Mesenteric fat pad (tissue), 1 donor: Measurements from ENCODE around the gene TUB. TPM values are rescaled to one million over a fixed set of nuclear protein-coding genes. Genes with fewer than 3 reads are reported as not detected.

Source experiments
- DNase-seq: peaks from one replicate; pipeline ENCODE4 v3.0.0-alpha.2; 2020; ENCODE audit warnings: low spot score
- total RNA-seq: library from RNA; stranded (reverse); fragmentation: NEBNext Ultra II Directional; extraction: Animal tissue kit (Norgen Biotek cat#: 25700); gene quantifications from one replicate; pipeline ENCODE4 v1.2.1, GENCODE V29; 2021
- donor health status: DM: yes; HTN: yes; CAD: no.

TUB gene
- total RNA-seq, 1 donor from 2014 or later = 5.9 TPM

DNA sequence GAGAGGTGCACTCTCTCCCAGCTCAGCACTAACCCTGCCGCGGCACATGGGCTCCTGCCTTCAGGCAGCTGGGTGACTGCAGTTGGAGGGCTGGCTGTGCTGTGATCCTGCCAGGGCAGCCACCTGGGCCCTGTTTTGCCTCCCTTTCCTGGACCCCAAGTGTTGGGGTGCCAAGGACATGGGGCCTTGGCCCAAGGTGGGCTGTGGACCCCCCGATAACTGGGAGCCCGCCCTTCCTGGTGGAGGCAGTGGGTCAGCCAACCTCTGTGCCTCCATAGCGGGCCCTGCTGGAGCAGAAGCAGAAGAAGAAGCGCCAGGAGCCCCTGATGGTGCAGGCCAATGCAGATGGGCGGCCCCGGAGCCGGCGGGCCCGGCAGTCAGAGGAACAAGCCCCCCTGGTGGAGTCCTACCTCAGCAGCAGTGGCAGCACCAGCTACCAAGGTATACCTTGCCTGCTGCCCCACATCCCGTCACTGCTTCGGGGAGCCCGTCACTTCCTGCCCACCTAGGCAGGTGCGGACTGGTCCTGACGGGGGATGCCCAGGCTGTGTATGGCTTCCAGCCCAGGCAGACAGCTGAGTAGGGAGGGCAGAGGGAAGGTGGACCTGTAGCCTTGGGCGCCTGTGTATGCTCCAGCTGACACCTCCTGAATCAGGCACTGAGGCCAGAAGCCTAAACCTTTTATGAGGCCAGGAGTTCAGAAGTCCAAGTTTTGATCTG is 8.9 kb downstream of the TUB start:
- DNase-seq = peak; percentile 78

DNA sequence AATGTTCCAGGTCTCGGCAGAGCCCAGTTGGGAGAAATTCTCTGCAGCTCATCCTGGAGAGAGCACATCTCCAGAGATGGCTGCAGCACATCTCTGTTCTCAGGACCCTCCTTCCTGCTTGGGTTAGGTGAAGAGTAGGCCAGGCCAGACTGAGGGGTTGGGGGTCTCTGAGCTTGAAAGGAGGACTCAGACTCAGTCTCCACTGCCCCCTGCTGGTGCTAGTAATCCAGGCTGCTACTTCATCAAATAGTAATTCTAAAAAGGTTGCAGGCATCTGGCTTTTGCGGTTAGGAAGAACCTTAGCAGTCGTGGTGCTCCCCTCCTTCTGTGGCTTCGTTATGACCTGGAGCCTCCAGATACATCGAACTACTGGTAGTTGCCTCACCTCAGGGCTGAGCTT is 9.7 kb downstream of the TUB start:
- peak; percentile 59 for DNase-seq

DNA sequence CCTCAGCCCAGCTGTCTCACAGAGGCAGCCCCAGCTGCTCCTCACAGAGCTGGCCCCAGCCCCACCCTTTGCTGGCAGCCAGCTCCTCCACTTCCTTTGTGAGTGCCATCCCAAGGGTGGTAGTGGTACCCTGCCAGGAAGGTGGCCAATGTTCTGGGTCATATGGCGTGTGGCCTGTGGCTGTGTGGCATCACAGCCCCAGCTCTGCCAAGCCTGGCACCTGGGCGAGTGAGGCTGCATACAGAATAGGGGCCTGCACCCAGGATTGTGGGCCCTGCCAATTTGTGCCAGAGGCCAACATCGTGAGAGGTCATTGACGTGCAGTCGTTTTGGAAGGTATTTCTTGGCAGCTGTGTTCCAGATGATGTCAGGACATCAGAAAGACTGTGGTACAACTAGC is 10.7 kb downstream of the TUB start:
- DNase-seq = peak; percentile 71

- peak; percentile 55 for DNase-seq
These were observed 11.8 kb downstream of the TUB start for GRCh38 chr11:8092587-8093424.

- peak; percentile 74 for DNase-seq
These were observed 13.0 kb downstream of the TUB start for GRCh38 chr11:8093931-8094575.

- DNase-seq = peak; percentile 49
These were observed 13.6 kb downstream of the TUB start for GRCh38 chr11:8094656-8095055.

DNA sequence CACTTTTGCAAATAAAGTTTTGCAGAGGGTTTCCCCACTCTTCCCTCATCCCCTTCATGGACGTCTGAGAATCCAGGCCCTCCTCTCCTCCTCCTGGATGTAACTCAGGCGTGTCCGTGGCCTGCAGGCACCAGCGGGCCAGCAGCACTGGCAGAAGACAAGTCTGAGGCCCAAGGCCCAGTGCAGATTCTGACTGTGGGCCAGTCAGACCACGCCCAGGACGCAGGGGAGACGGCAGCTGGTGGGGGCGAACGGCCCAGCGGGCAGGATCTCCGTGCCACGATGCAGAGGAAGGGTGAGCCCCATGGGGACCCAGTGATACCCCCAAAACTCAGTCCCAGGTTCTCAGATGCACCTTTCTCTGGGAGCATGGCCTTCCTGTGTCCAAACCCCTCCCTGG is 14.4 kb downstream of the TUB start:
- peak; percentile 73 for DNase-seq

DNA sequence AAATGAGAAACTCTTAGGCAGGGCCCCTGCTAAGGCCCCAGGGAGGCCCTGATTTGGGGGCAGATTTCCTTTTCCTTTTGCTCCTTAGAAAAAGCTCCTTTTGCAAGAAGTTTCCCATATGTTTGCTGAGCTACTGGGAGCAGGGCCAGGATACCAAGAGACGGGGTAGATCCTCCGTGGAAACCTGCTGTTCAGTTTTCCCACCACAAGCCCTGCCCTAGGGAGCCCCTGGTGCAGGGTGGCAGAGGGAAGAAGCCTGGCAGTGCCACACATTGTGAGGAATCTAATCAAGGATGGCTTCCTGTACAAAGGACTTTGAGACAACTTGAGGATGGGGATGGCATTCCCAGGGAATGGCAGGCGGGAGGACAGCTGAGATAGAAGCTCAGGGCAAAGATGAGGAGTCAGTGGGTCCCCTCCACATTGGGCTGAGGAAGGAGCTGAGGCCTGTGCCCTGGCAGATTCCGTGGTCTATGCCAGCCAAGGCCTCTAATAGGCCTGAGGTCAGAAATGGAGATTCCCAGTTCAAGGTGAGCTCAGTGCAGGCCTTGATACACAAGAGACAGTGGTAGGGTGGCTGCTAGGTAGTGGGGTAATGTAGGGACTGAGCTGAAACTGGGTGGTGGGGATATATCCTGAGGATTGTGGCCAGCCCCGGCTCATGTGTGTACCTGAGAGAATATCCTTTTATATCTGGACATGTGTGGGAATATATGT is 15.0 kb downstream of the TUB start:
- DNase-seq = peak; percentile 35

DNA sequence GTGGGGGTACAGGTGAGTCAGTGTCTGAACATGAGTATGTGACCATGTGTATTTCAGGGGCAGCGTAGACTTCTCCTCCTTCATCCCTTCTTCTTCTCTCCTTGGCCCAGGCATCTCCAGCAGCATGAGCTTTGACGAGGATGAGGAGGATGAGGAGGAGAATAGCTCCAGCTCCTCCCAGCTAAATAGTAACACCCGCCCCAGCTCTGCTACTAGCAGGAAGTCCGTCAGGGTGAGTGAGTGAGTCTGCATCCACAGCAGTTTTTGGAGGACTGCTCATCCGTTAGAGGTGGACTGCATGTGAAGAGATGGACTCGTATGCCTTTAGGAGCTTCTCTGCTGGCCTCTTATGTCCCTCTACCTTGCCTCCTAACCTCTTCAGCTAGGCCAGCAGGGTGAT is 15.6 kb downstream of the TUB start:
- peak; percentile 35 for DNase-seq

- DNase-seq = peak; percentile 87
These were observed 16.1 kb downstream of the TUB start for GRCh38 chr11:8097062-8097461.

GRCh38 chr11:8097468-8097867 is 16.5 kb downstream of the TUB start:
- DNase-seq = peak; percentile 53

DNA sequence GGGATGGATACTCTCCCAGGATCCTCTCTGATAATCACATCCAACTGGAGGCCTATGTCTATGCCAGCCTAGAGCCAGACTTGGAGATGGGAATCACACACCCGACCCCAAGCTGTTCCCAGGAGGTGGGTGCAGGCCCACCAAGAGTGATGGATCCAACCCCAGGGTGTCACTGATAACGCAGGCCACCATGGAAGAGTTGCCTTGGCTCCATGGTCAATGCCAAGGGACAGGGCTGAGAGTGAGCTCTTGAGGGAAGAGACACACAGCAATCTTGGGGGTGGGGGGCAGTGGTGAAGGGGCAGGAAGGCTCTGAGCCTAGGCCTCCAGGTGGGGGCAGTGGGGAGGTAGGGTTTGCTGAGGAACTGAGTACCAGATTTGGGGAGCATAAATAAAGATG is 16.9 kb downstream of the TUB start:
- peak; percentile 69 for DNase-seq

- peak; percentile 16 for DNase-seq
These were observed 17.4 kb downstream of the TUB start for GRCh38 chr11:8098361-8098760.

- DNase-seq = peak; percentile 26
These were observed 17.9 kb downstream of the TUB start for GRCh38 chr11:8098879-8099278.

DNA sequence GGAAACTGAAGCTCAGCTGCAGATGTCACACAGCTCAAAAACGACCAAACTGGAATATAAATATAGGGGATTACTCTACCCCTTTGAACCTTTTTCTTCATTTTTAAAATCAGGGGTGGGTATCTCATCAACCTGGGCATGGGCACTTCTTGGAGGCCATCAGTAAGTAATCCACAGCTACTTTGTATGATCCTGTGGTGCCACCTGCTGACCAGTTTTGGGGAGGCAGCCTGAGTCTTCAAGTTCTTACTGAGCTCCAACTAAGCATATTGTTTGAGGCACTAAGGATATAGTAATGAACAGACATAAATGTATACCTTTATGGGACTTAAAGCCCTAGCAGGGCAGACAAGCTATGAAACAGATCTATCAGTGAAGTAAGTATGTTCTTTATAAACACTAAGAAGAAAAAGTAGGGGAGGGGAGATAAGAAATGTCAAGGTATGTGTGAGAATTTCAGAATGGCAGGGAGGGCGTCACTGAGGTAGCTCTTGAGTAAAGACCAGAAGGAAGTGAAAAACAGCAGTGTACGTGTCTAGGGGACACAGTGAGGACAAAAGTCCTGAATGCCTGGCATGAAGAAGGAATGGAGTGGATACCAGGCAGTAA is 18.4 kb downstream of the TUB start:
- DNase-seq = peak; percentile 81

DNA sequence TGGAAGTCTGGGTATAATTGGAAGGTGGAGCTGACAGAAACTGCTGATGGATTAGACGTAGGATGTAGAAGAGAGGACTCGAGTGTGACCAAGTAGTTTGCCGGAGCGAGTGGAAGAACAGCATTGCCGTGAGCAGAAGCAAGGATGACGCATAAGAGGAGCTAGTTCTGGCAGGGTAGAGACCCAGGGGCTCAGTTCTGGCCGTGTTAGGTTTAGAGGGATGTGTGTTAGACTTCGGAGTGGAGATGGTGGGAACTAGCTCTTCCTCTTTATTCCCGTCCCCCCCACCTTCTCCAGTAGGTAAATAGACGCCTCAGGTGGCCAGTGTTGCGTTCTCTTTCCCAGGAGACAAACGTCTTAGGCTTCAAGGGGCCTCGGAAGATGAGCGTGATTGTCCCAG is 19.1 kb downstream of the TUB start:
- peak; percentile 62 for DNase-seq

- no peak for DNase-seq
These were observed 19.6 kb downstream of the TUB start for GRCh38 chr11:8100605-8101004.

DNA sequence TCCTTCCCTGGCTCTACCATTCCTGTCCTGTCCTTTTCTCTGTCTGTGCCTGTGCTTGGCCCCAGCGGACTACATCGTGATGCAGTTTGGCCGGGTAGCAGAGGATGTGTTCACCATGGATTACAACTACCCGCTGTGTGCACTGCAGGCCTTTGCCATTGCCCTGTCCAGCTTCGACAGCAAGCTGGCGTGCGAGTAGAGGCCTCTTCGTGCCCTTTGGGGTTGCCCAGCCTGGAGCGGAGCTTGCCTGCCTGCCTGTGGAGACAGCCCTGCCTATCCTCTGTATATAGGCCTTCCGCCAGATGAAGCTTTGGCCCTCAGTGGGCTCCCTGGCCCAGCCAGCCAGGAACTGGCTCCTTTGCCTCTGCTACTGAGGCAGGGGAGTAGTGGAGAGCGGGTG is 20.4 kb downstream of the TUB start:
- DNase-seq = peak; percentile 69

- DNase-seq = peak; percentile 55
These were observed 21.4 kb downstream of the TUB start for GRCh38 chr11:8102296-8102915.

GRCh38 chr11:8102965-8103364 is 22.0 kb downstream of the TUB start:
- no peak for DNase-seq

GRCh38 chr11:8103909-8104308 is 22.9 kb downstream of the TUB start:
- no peak for DNase-seq
